H1 (cell line): ENCODE data around the gene UGGT1. TPM values are rescaled to one million over a fixed set of nuclear protein-coding genes. Genes with fewer than 3 reads are reported as not detected.

Experiments
- CTCF ChIA-PET: fragments of 300-600 bp; sonication (Branson Sonifier 250); formaldehyde crosslinking; loops from one replicate; lab custom pipeline; 2021; ENCODE audit not compliant: partially characterized antibody; lab: Charles Lee
- POLR2A ChIA-PET: fragments of 300-600 bp; sonication (Branson Sonifier 250); formaldehyde crosslinking; loops from one replicate; lab custom pipeline; 2021; ENCODE audit warnings: inconsistent platforms; ENCODE audit not compliant: partially characterized antibody; lab: Charles Lee
- DNase-seq, 2 experiments: peaks; one replicate each; pipeline versions ENCODE4 v3.0.0 to v3.0.0-alpha.2; 2010 to 2022; ENCODE audit warnings: low spot score in 2 of 2, low read depth in 1 of 2, mixed read lengths in 1 of 2
- FAIRE-seq: peaks from 2 replicates; lab custom pipeline; 2011; peaks lifted over from hg19 to GRCh38; lab: Jason Lieb, UNC
- H2AFZ ChIP-seq: 2 replicates; pipeline ENCODE4 v1.8.1; 2012; ENCODE audit warnings: low read length, inconsistent platforms
- H2AK5ac ChIP-seq: 2 replicates; pipeline ENCODE4 v1.6.1; 2013; ENCODE audit warnings: low read depth, low read length
- H2BK120ac ChIP-seq: replicated peaks from 2 replicates; pipeline ENCODE3; 2013; ENCODE audit warnings: low read depth, low read length, inconsistent platforms
- H2BK12ac ChIP-seq: 2 replicates; pipeline ENCODE4 v1.6.1; 2013; ENCODE audit warnings: low read depth, low read length
- H2BK15ac ChIP-seq: 2 replicates; pipeline ENCODE4 v1.6.1; 2013; ENCODE audit warnings: low read length
- H2BK20ac ChIP-seq: 2 replicates; pipeline ENCODE4 v1.6.1; 2013; ENCODE audit warnings: low read length
- H2BK5ac ChIP-seq: 2 replicates; pipeline ENCODE4 v1.6.1; 2013; ENCODE audit warnings: low read depth, low read length
- H3K14ac ChIP-seq: 2 replicates; pipeline ENCODE4 v1.6.1; 2013; ENCODE audit warnings: inconsistent platforms; ENCODE audit not compliant: insufficient read length
- H3K18ac ChIP-seq: 2 replicates; pipeline ENCODE4 v1.6.1; 2013; ENCODE audit warnings: low read length; ENCODE audit errors: extremely low read depth
- H3K23ac ChIP-seq: 2 replicates; pipeline ENCODE4 v1.6.1; 2013; ENCODE audit warnings: inconsistent platforms; ENCODE audit not compliant: insufficient read length
- H3K23me2 ChIP-seq: 2 replicates; pipeline ENCODE4 v1.6.1; 2013; ENCODE audit warnings: low read depth, low read length
- H3K27ac ChIP-seq: 2 replicates; pipeline ENCODE4 v1.6.1; 2011; ENCODE audit warnings: low read depth, low read length, inconsistent platforms
- H3K27me3 ChIP-seq, 4 experiments: replicated peaks in 1 of 4; 1 replicate in 1 of 4; 2 replicates in 3 of 4; pipeline versions ENCODE4 v1.6.1 to v1.8.1; 2011 to 2013; ENCODE audit warnings: low read length in 3 of 4, mild to moderate bottlenecking in 3 of 4, inconsistent platforms in 2 of 4, mixed read lengths in 2 of 4, moderate library complexity in 1 of 4; ENCODE audit not compliant: control insufficient read depth in 3 of 4, insufficient read depth in 3 of 4; ENCODE audit errors: extremely low read depth in 1 of 4
- H3K36me3 ChIP-seq, 4 experiments: 2 replicates each; pipeline versions ENCODE4 v1.6.1 to v1.8.1; 2011 to 2013; ENCODE audit warnings: mild to moderate bottlenecking in 4 of 4, low read length in 3 of 4, moderate library complexity in 2 of 4, control low read depth in 1 of 4, inconsistent platforms in 1 of 4; ENCODE audit not compliant: insufficient read depth in 4 of 4, control insufficient read depth in 2 of 4
- H3K4ac ChIP-seq: replicated peaks from 2 replicates; pipeline ENCODE3; 2013; ENCODE audit warnings: low read length, low read depth, mixed read lengths, inconsistent platforms; ENCODE audit not compliant: insufficient read length
- H3K4me1 ChIP-seq, 4 experiments: replicated peaks in 1 of 4; 1 replicate in 1 of 4; 2 replicates in 3 of 4; pipeline versions ENCODE4 v1.6.1 to v1.8.1; 2011 to 2013; ENCODE audit warnings: low read length in 3 of 4, inconsistent platforms in 2 of 4, mixed read lengths in 1 of 4; ENCODE audit not compliant: insufficient read depth in 4 of 4, control insufficient read depth in 3 of 4
- H3K4me2 ChIP-seq, 2 experiments: 2 replicates each; pipeline versions ENCODE4 v1.6.1 to v1.8.1; 2011 to 2013; ENCODE audit warnings: low read depth in 2 of 2, low read length in 2 of 2, control low read depth in 1 of 2, inconsistent platforms in 1 of 2, mild to moderate bottlenecking in 1 of 2; ENCODE audit not compliant: insufficient read depth in 1 of 2
- H3K4me3 ChIP-seq, 4 experiments: fragments of 200-600, 300-600 bp in 1 of 4; sonication (generic), shearing (Covaris generic), sonication (Bioruptor Twin) in 1 of 4; 2 replicates each; pipeline versions ENCODE4 v1.5.1 to v1.8.1; 2011 to 2016; ENCODE audit warnings: low read length in 4 of 4, low read depth in 3 of 4, control low read depth in 2 of 4, inconsistent platforms in 2 of 4, mild to moderate bottlenecking in 2 of 4, mixed read lengths in 1 of 4, moderate library complexity in 1 of 4; ENCODE audit not compliant: insufficient read depth in 2 of 4; ENCODE audit errors: extremely low read depth in 1 of 4
- H3K56ac ChIP-seq: replicated peaks from 2 replicates; pipeline ENCODE3; 2013; ENCODE audit warnings: low read depth, mild to moderate bottlenecking, mixed read lengths, low read length, inconsistent platforms; ENCODE audit not compliant: insufficient read length
- H3K79me1 ChIP-seq: 2 replicates; pipeline ENCODE4 v1.6.1; 2013; ENCODE audit warnings: low read depth, low read length, control low read depth
- H3K79me2 ChIP-seq, 2 experiments: 2 replicates each; pipeline versions ENCODE4 v1.6.1 to v1.8.1; 2012 to 2013; ENCODE audit warnings: low read length in 2 of 2, mild to moderate bottlenecking in 2 of 2, inconsistent platforms in 1 of 2; ENCODE audit not compliant: insufficient read depth in 2 of 2, control insufficient read depth in 1 of 2
- H3K9ac ChIP-seq, 4 experiments: replicated peaks in 1 of 4; 1 replicate in 1 of 4; 2 replicates in 3 of 4; pipeline versions ENCODE4 v1.6.1 to v1.8.1; 2011 to 2013; ENCODE audit warnings: low read depth in 3 of 4, low read length in 3 of 4, control low read depth in 2 of 4, mild to moderate bottlenecking in 2 of 4, moderate library complexity in 2 of 4, inconsistent platforms in 1 of 4; ENCODE audit errors: extremely low read depth in 1 of 4
- H3K9me3 ChIP-seq, 2 experiments: 2 replicates each; pipeline versions ENCODE4 v1.6.1 to v1.8.1; 2012 to 2013; ENCODE audit warnings: mild to moderate bottlenecking in 2 of 2, moderate library complexity in 2 of 2, control low read depth in 1 of 2, inconsistent platforms in 1 of 2, low read depth in 1 of 2, low read length in 1 of 2, mixed read lengths in 1 of 2; ENCODE audit not compliant: insufficient read depth in 2 of 2
- H4K20me1 ChIP-seq, 2 experiments: replicated peaks in 1 of 2; 2 replicates each; pipeline versions ENCODE3 to v1.8.1; 2011 to 2013; ENCODE audit warnings: inconsistent platforms in 2 of 2, low read length in 2 of 2, mild to moderate bottlenecking in 1 of 2; ENCODE audit not compliant: insufficient read depth in 2 of 2, control insufficient read depth in 1 of 2
- H4K5ac ChIP-seq: 2 replicates; pipeline ENCODE4 v1.6.1; 2013; ENCODE audit warnings: low read length, low read depth, mixed read lengths, inconsistent platforms; ENCODE audit not compliant: insufficient read length
- H4K8ac ChIP-seq: 2 replicates; pipeline ENCODE4 v1.8.0; 2013; ENCODE audit warnings: mild to moderate bottlenecking, moderate library complexity, low read length, inconsistent platforms; ENCODE audit not compliant: insufficient read depth; ENCODE audit errors: extremely low read depth
- H4K91ac ChIP-seq: replicated peaks from 2 replicates; pipeline ENCODE3; 2013; ENCODE audit warnings: low read length, mixed read lengths, inconsistent platforms; ENCODE audit not compliant: insufficient read length
- CBX8 ChIP-seq: fragments of 300-800, 300-1000 bp; sonication (generic); IDR thresholded peaks from 2 replicates; pipeline ENCODE4 v1.7.1; 2016; ENCODE audit warnings: low read depth, low read length, borderline replicate concordance
- CHD2 ChIP-seq: IDR thresholded peaks from 2 replicates; pipeline ENCODE4 v1.6.1; 2012; ENCODE audit warnings: low read length, improper control_type of control experiment
- JUN ChIP-seq: IDR thresholded peaks from 2 replicates; pipeline ENCODE4 v1.6.1; 2011; ENCODE audit warnings: low read depth, mild to moderate bottlenecking, improper control_type of control experiment, low read length
- SIX5 ChIP-seq: IDR thresholded peaks from 2 replicates; pipeline ENCODE4 v1.6.1; 2011; ENCODE audit warnings: mild to moderate bottlenecking, low read depth, low read length
- SP4 ChIP-seq: IDR thresholded peaks from 2 replicates; pipeline ENCODE4 v1.6.1; 2012; ENCODE audit warnings: low read length, inconsistent platforms
- TBP ChIP-seq: IDR thresholded peaks from 2 replicates; pipeline ENCODE4 v1.6.1; 2011; ENCODE audit warnings: low read depth, low read length, improper control_type of control experiment
- WGBS, 2 experiments: shearing (Covaris generic) in 1 of 2; methylation state at CpG; one replicate each; pipeline versions ENCODE4 v1.1.6 to v1.1.7; 2013 to 2015; ENCODE audit warnings: low lambda C conversion rate in 2 of 2, mixed read lengths in 2 of 2, inconsistent platforms in 1 of 2, low coverage in 1 of 2, missing lambda C conversion rate in 1 of 2; ENCODE audit not compliant: insufficient replicate concordance in 2 of 2, insufficient coverage in 1 of 2, insufficient read length in 1 of 2; ENCODE audit errors: extremely low coverage in 1 of 2, missing lambda C conversion rate in 1 of 2; 5-methylcytosine and 5-hydroxymethylcytosine counted together
- polyA plus RNA-seq, 7 experiments: library from polyadenylated mRNA; depleted of rRNA in 3 of 7; stranded (reverse) in 5 of 7; unstranded in 2 of 7; fragments of >200 nt in 5 of 7; fragments of 200-250 nt in 2 of 7; gene quantifications; 1 replicate in 5 of 7; 2 replicates in 1 of 7; 4 replicates in 1 of 7; pipeline versions ENCODE4 v1.2.1 to v1.2.3, GENCODE V29; 2011 to 2013; ENCODE audit warnings: missing spikeins in 2 of 7, mixed read lengths in 2 of 7
- total RNA-seq: library from RNA; stranded (reverse); fragmentation: NEBNext Ultra II Directional; extraction: Animal tissue kit (Norgen Biotek cat#: 25700); gene quantifications from 2 replicates; pipeline ENCODE4 v1.2.1, GENCODE V29; 2021

Gene UGGT1
- total and polyA plus RNA-seq, 2 of the 8 experiments (the other 6 are each of a cell fraction or from before 2014, with no cell fraction given): 14.9 to 57.3 TPM

DNA sequence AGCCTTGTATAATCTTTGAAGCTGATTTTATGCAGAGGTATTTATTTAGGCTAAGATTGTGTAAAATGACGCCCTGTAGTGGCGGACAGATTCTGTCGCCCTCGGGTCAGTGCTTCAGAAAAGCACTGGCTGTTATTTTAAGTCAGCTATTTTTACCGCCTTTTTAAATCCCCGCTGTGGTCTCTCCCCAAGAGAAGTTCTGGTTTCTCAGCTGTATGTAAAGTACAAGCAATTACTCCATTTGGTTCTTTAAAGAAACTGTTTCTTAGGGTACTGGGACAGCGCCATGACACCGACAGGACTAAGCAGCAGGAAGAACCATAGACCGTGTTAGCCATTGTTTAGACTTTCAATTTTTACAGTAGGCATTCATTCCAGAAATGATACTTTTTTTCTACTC is 65.0 kb downstream of the UGGT1 start:
- DNase-seq: no peak
- Histone ChIP-seq H2AFZ (no peak overlapping the region), H4K5ac (no peak overlapping the region), H3K79me2 (no peaks in the 10 kb centered on the region), H2AK5ac (no peak overlapping the region), H3K27me3 (no peaks in the 10 kb centered on the region), H3K4me1 (no peaks in the 10 kb centered on the region), H3K9ac (no peak overlapping the region), H3K56ac (no peak overlapping the region), H3K4me3 (no peak overlapping the region), H2BK20ac (no peak overlapping the region), H2BK15ac (no peak overlapping the region), H4K8ac (no peak overlapping the region), H3K79me1 (no peaks in the 10 kb centered on the region), H4K91ac (no peak overlapping the region), H2BK12ac (no peak overlapping the region), H3K23me2 (no peaks in the 10 kb centered on the region), H3K18ac (no peak overlapping the region), H3K14ac (no peak overlapping the region), H3K9me3 (no peaks in the 10 kb centered on the region), H3K36me3 (peaks cover 12 to 43% (median 21%) of the 10 kb centered on the region in 4 experiments), H2BK5ac (no peak overlapping the region), H3K23ac (no peak overlapping the region), H3K4ac (no peak overlapping the region), H2BK120ac (no peak overlapping the region), H3K4me2 (no peak overlapping the region), H4K20me1 (peaks cover 0 to 2% of the 10 kb centered on the region in 2 experiments), H3K27ac (no peak overlapping the region)
- TF ChIP-seq TBP (no peak), SP4 (no peak), CHD2 (no peak), SIX5 (no peak), JUN (no peak), CBX8 (no peak)
- ChIA-PET CTCF (interaction anchor here (1.4 kb wide), 1 partner anchor 13 kb away, joined by 3 read pairs; no protein-coding TSS in a partner anchor), POLR2A (no interaction called here)
- 94% methylated on average over 9 of the region's 9 CpGs; no CpG with 5 or more reads in 1 of the 2 experiments for WGBS, 2 experiments
- FAIRE-seq: no peak
